Loucy (cell line): ENCODE measurements around the gene RXRA.

ENCODE experiments used
- H2AFZ ChIP-seq: fragments of 200-600 bp; sonication (generic); 2 replicates; pipeline ENCODE4 v1.6.0; 2016; ENCODE audit warnings: antibody characterized with exemption, mild to moderate bottlenecking, low read length, moderate library complexity
- H3F3A ChIP-seq: fragments of 200-600 bp; 2 replicates; pipeline ENCODE4 v1.6.0; 2016; ENCODE audit warnings: antibody characterized with exemption, low read depth, mild to moderate bottlenecking
- H3K27me3 ChIP-seq: fragments of 200-600 bp; sonication (generic); 2 replicates; pipeline ENCODE4 v1.6.1; 2014; ENCODE audit warnings: low read length, mild to moderate bottlenecking; ENCODE audit not compliant: insufficient read depth, poor library complexity, severe bottlenecking
- H3K36me3 ChIP-seq: fragments of 200-600 bp; sonication (generic); 2 replicates; pipeline ENCODE4 v1.6.1; 2016; ENCODE audit warnings: low read length; ENCODE audit not compliant: insufficient read depth
- H3K4me1 ChIP-seq: fragments of 200-600 bp; sonication (generic); 2 replicates; pipeline ENCODE4 v1.5.1; 2014; ENCODE audit warnings: low read length, mild to moderate bottlenecking; ENCODE audit not compliant: insufficient read depth, poor library complexity, severe bottlenecking
- H3K4me2 ChIP-seq: fragments of 200-600 bp; sonication (generic); 2 replicates; pipeline ENCODE4 v1.6.0; 2014; ENCODE audit warnings: antibody characterized with exemption, low read length, low read depth, mild to moderate bottlenecking; ENCODE audit not compliant: poor library complexity, severe bottlenecking
- H3K4me3 ChIP-seq: fragments of 200-600 bp; sonication (generic); 2 replicates; pipeline ENCODE4 v1.5.1; 2014; ENCODE audit warnings: low read length, mild to moderate bottlenecking, mixed read lengths; ENCODE audit not compliant: poor library complexity, severe bottlenecking
- H3K79me2 ChIP-seq: fragments of 200-600 bp; sonication (generic); 2 replicates; pipeline ENCODE4 v1.6.1; 2014; ENCODE audit warnings: low read length; ENCODE audit not compliant: insufficient read depth
- H3K9ac ChIP-seq: fragments of 200-600 bp; sonication (generic); 2 replicates; pipeline ENCODE4 v1.6.0; 2014; ENCODE audit warnings: mild to moderate bottlenecking, low read depth, low read length, moderate library complexity; ENCODE audit not compliant: poor library complexity, severe bottlenecking
- H3K9me2 ChIP-seq: fragments of 200-600 bp; sonication (generic); replicated peaks from 2 replicates; pipeline ENCODE4 v1.6.1; 2016; ENCODE audit warnings: low read depth, low read length, mixed read lengths
- H3K9me3 ChIP-seq: fragments of 200-600 bp; sonication (generic); 2 replicates; pipeline ENCODE4 v1.6.1; 2014; ENCODE audit warnings: mild to moderate bottlenecking, antibody characterized with exemption, low read length, low read depth; ENCODE audit not compliant: insufficient read depth
- H4K20me1 ChIP-seq: fragments of 200-600 bp; sonication (generic); 2 replicates; pipeline ENCODE4 v1.6.0; 2014; ENCODE audit warnings: antibody characterized with exemption, low read length, mild to moderate bottlenecking; ENCODE audit not compliant: insufficient read depth, poor library complexity, severe bottlenecking
- EZH2phosphoT487 ChIP-seq: fragments of 200-600 bp; IDR thresholded peaks from 2 replicates; pipeline ENCODE4 v1.6.1; 2018; ENCODE audit warnings: antibody characterized with exemption, mild to moderate bottlenecking, moderate library complexity, borderline replicate concordance
- TF ChIP-seq, protein P1 (sequence below): fragments of 200-600 bp; sonication (generic); conservative IDR thresholded peaks from 2 replicates; pipeline ENCODE4 v1.5.1; 2014; ENCODE audit warnings: mild to moderate bottlenecking, antibody characterized with exemption, low read length

The RXRA gene

DNA sequence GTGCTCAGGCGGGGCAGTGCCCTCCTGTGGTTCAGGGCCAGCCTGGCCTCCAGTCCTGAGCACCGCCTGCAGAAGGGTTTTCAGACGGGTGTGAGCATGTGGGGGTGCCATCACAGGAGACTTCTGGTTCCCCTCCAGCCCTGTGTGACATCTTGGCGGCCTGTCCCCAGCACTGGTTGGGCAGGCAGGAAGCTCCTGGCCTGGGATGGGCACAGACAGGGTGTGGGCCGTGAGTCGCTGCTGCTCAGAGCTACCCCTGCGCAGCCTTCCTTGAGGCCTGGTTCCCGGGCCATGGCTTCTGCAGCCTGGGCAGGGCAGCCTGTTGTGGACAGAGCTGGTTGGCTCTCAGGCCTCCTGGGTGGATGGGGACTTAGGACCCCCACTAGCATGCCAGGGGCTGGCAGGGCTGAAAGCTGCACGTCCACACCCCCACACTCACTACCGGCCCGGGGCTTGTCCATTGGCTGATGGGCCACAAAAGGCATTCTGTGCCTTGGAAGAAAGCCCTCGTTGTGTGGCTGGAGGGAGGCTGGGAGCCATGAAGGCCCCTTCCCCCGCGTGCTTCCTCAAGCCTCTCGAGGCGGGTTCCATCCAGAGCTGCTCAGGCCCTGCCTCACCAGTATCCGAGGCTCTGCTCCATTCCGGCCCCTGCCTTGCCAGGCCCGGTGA lies 58.7 kb downstream of the RXRA start:
- TF ChIP-seq EZH2phosphoT487 = no peak
- TF ChIP-seq, protein P1, sequence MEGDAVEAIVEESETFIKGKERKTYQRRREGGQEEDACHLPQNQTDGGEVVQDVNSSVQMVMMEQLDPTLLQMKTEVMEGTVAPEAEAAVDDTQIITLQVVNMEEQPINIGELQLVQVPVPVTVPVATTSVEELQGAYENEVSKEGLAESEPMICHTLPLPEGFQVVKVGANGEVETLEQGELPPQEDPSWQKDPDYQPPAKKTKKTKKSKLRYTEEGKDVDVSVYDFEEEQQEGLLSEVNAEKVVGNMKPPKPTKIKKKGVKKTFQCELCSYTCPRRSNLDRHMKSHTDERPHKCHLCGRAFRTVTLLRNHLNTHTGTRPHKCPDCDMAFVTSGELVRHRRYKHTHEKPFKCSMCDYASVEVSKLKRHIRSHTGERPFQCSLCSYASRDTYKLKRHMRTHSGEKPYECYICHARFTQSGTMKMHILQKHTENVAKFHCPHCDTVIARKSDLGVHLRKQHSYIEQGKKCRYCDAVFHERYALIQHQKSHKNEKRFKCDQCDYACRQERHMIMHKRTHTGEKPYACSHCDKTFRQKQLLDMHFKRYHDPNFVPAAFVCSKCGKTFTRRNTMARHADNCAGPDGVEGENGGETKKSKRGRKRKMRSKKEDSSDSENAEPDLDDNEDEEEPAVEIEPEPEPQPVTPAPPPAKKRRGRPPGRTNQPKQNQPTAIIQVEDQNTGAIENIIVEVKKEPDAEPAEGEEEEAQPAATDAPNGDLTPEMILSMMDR = peak; percentile 45; the same call in 1 of the 2 replicates
- H3K36me3 ChIP-seq = no peaks in the 10 kb centered on the region
- peaks cover 90% of the 10 kb centered on the region for H3K4me1 ChIP-seq
- peak overlapping the region; percentile 84 for H3K9ac ChIP-seq
- no peak overlapping the region for H2AFZ ChIP-seq
- peaks cover 93% of the 10 kb centered on the region for H3K79me2 ChIP-seq
- H4K20me1 ChIP-seq = peaks cover 26% of the 10 kb centered on the region
- no peaks in the 10 kb centered on the region for H3K9me3 ChIP-seq
- H3F3A ChIP-seq = no peaks in the 10 kb centered on the region
- H3K27me3 ChIP-seq = no peaks in the 10 kb centered on the region
- no peaks in the 10 kb centered on the region for H3K9me2 ChIP-seq
- peak overlapping the region; percentile 81 for H3K4me3 ChIP-seq
- H3K4me2 ChIP-seq = peak overlapping the region; percentile 96

DNA sequence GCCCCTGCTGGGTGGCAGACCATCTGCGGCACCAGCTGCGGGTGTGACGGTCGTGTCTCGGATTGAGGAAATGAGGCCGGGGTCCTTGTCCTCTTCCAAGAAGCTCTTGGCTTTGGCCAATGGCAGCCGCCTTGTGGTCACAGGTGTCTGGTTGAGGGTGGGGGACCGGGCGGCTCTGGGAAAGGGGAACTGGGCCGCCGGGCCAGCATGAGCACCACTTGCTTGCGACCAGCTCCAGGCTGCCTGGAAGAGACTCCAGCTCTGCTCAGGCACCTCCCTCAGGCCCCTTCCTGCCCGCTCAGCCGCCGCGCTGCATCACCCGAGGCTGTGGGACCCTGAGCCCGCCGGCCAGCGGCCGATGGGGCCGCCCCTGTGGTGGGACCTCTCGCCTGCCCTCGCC lies 59.7 kb downstream of the RXRA start:
- Histone ChIP-seq H3K4me3 (peak overlapping the region; percentile 81), H3K36me3 (no peaks in the 10 kb centered on the region), H3K9me3 (no peaks in the 10 kb centered on the region), H3K27me3 (no peaks in the 10 kb centered on the region), H3K79me2 (peaks cover 93% of the 10 kb centered on the region), H4K20me1 (peaks cover 35% of the 10 kb centered on the region), H3K4me2 (peak overlapping the region; percentile 96), H3F3A (no peaks in the 10 kb centered on the region), H3K9me2 (no peaks in the 10 kb centered on the region), H2AFZ (no peak overlapping the region), H3K9ac (peak overlapping the region; percentile 84), H3K4me1 (peaks cover 92% of the 10 kb centered on the region)
- no peak for TF ChIP-seq EZH2phosphoT487
- TF ChIP-seq, protein P1 = no peak

DNA sequence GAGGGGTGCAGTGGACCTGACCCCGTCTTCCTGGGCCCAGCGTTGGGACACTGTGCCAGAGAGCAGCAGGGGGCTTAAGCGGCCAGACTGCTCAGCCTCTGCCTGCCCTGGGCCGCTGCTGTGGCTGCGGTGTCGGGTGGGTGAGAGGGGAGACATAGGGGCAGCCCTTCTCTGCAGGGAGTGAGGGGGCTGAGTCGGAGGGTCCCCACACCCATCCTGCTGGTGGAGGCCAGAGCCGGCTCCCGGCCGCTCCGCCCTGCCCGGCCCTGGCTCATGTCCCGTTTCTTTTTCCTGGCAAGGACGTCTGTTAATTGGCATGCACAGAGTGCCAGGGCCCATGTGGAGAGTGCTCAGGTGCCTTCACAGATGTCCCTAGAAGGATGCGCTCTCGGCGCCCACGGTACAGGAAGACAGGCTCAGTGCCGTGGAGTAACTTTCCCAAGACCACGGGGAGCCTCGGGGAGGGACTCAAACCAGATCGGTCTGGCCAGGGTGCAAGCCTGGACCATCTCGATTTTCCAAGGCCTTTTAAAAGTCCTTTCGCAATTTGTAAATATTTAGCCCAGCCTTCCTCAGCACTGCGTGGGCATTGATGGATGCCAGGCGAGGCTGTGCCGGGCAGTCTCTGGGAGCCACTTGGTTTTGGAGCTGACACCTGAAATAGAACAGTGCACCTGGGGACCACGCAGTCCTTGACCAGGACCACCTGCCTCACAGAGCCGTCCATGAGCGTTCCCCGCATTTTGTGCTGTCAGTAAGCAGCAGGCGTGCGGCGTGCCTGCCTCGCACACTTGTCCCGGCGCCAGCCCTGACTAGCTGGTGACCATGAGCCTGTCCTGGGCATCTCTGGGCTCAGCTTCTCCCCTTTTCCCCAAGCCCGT lies 60.9 kb downstream of the RXRA start:
- Histone ChIP-seq H3K4me1 (peaks cover 92% of the 10 kb centered on the region), H3K4me3 (peak overlapping the region; percentile 81), H3K9me3 (no peaks in the 10 kb centered on the region), H3K27me3 (no peaks in the 10 kb centered on the region), H4K20me1 (peaks cover 38% of the 10 kb centered on the region), H3F3A (no peaks in the 10 kb centered on the region), H3K36me3 (no peaks in the 10 kb centered on the region), H3K4me2 (peak overlapping the region; percentile 96), H3K79me2 (peaks cover 99% of the 10 kb centered on the region), H3K9me2 (no peaks in the 10 kb centered on the region), H2AFZ (no peak overlapping the region), H3K9ac (peak overlapping the region; percentile 84)
- TF ChIP-seq EZH2phosphoT487 = no peak
